H1 (cell line): ENCODE data around the gene STRIT1. TPM values are rescaled to one million over a fixed set of nuclear protein-coding genes. Genes with fewer than 3 reads are reported as not detected.

Source experiments
- CTCF ChIA-PET: fragments of 300-600 bp; sonication (Branson Sonifier 250); formaldehyde crosslinking; loops from one replicate; lab custom pipeline; 2021; ENCODE audit not compliant: partially characterized antibody; lab: Charles Lee
- POLR2A ChIA-PET: fragments of 300-600 bp; sonication (Branson Sonifier 250); formaldehyde crosslinking; loops from one replicate; lab custom pipeline; 2021; ENCODE audit warnings: inconsistent platforms; ENCODE audit not compliant: partially characterized antibody; lab: Charles Lee
- DNase-seq, 2 experiments: peaks; one replicate each; pipeline versions ENCODE4 v3.0.0 to v3.0.0-alpha.2; 2010 to 2022; ENCODE audit warnings: low spot score in 2 of 2, low read depth in 1 of 2, mixed read lengths in 1 of 2
- FAIRE-seq: peaks from 2 replicates; lab custom pipeline; 2011; peaks lifted over from hg19 to GRCh38; lab: Jason Lieb, UNC
- H2AFZ ChIP-seq: 2 replicates; pipeline ENCODE4 v1.8.1; 2012; ENCODE audit warnings: low read length, inconsistent platforms
- H2AK5ac ChIP-seq: 2 replicates; pipeline ENCODE4 v1.6.1; 2013; ENCODE audit warnings: low read depth, low read length
- H2BK120ac ChIP-seq: replicated peaks from 2 replicates; pipeline ENCODE3; 2013; ENCODE audit warnings: low read depth, low read length, inconsistent platforms
- H2BK12ac ChIP-seq: 2 replicates; pipeline ENCODE4 v1.6.1; 2013; ENCODE audit warnings: low read depth, low read length
- H2BK15ac ChIP-seq: 2 replicates; pipeline ENCODE4 v1.6.1; 2013; ENCODE audit warnings: low read length
- H2BK20ac ChIP-seq: 2 replicates; pipeline ENCODE4 v1.6.1; 2013; ENCODE audit warnings: low read length
- H2BK5ac ChIP-seq: 2 replicates; pipeline ENCODE4 v1.6.1; 2013; ENCODE audit warnings: low read depth, low read length
- H3K14ac ChIP-seq: 2 replicates; pipeline ENCODE4 v1.6.1; 2013; ENCODE audit warnings: inconsistent platforms; ENCODE audit not compliant: insufficient read length
- H3K18ac ChIP-seq: 2 replicates; pipeline ENCODE4 v1.6.1; 2013; ENCODE audit warnings: low read length; ENCODE audit errors: extremely low read depth
- H3K23ac ChIP-seq: 2 replicates; pipeline ENCODE4 v1.6.1; 2013; ENCODE audit warnings: inconsistent platforms; ENCODE audit not compliant: insufficient read length
- H3K23me2 ChIP-seq: 2 replicates; pipeline ENCODE4 v1.6.1; 2013; ENCODE audit warnings: low read depth, low read length
- H3K27ac ChIP-seq: 2 replicates; pipeline ENCODE4 v1.6.1; 2011; ENCODE audit warnings: low read depth, low read length, inconsistent platforms
- H3K27me3 ChIP-seq, 4 experiments: replicated peaks in 1 of 4; 1 replicate in 1 of 4; 2 replicates in 3 of 4; pipeline versions ENCODE4 v1.6.1 to v1.8.1; 2011 to 2013; ENCODE audit warnings: low read length in 3 of 4, mild to moderate bottlenecking in 3 of 4, inconsistent platforms in 2 of 4, mixed read lengths in 2 of 4, moderate library complexity in 1 of 4; ENCODE audit not compliant: control insufficient read depth in 3 of 4, insufficient read depth in 3 of 4; ENCODE audit errors: extremely low read depth in 1 of 4
- H3K36me3 ChIP-seq, 4 experiments: 2 replicates each; pipeline versions ENCODE4 v1.6.1 to v1.8.1; 2011 to 2013; ENCODE audit warnings: mild to moderate bottlenecking in 4 of 4, low read length in 3 of 4, moderate library complexity in 2 of 4, control low read depth in 1 of 4, inconsistent platforms in 1 of 4; ENCODE audit not compliant: insufficient read depth in 4 of 4, control insufficient read depth in 2 of 4
- H3K4ac ChIP-seq: replicated peaks from 2 replicates; pipeline ENCODE3; 2013; ENCODE audit warnings: low read length, low read depth, mixed read lengths, inconsistent platforms; ENCODE audit not compliant: insufficient read length
- H3K4me1 ChIP-seq, 4 experiments: replicated peaks in 1 of 4; 1 replicate in 1 of 4; 2 replicates in 3 of 4; pipeline versions ENCODE4 v1.6.1 to v1.8.1; 2011 to 2013; ENCODE audit warnings: low read length in 3 of 4, inconsistent platforms in 2 of 4, mixed read lengths in 1 of 4; ENCODE audit not compliant: insufficient read depth in 4 of 4, control insufficient read depth in 3 of 4
- H3K4me2 ChIP-seq, 2 experiments: 2 replicates each; pipeline versions ENCODE4 v1.6.1 to v1.8.1; 2011 to 2013; ENCODE audit warnings: low read depth in 2 of 2, low read length in 2 of 2, control low read depth in 1 of 2, inconsistent platforms in 1 of 2, mild to moderate bottlenecking in 1 of 2; ENCODE audit not compliant: insufficient read depth in 1 of 2
- H3K4me3 ChIP-seq, 4 experiments: fragments of 200-600, 300-600 bp in 1 of 4; sonication (generic), shearing (Covaris generic), sonication (Bioruptor Twin) in 1 of 4; 2 replicates each; pipeline versions ENCODE4 v1.5.1 to v1.8.1; 2011 to 2016; ENCODE audit warnings: low read length in 4 of 4, low read depth in 3 of 4, control low read depth in 2 of 4, inconsistent platforms in 2 of 4, mild to moderate bottlenecking in 2 of 4, mixed read lengths in 1 of 4, moderate library complexity in 1 of 4; ENCODE audit not compliant: insufficient read depth in 2 of 4; ENCODE audit errors: extremely low read depth in 1 of 4
- H3K56ac ChIP-seq: replicated peaks from 2 replicates; pipeline ENCODE3; 2013; ENCODE audit warnings: low read depth, mild to moderate bottlenecking, mixed read lengths, low read length, inconsistent platforms; ENCODE audit not compliant: insufficient read length
- H3K79me1 ChIP-seq: 2 replicates; pipeline ENCODE4 v1.6.1; 2013; ENCODE audit warnings: low read depth, low read length, control low read depth
- H3K79me2 ChIP-seq, 2 experiments: 2 replicates each; pipeline versions ENCODE4 v1.6.1 to v1.8.1; 2012 to 2013; ENCODE audit warnings: low read length in 2 of 2, mild to moderate bottlenecking in 2 of 2, inconsistent platforms in 1 of 2; ENCODE audit not compliant: insufficient read depth in 2 of 2, control insufficient read depth in 1 of 2
- H3K9ac ChIP-seq, 4 experiments: replicated peaks in 1 of 4; 1 replicate in 1 of 4; 2 replicates in 3 of 4; pipeline versions ENCODE4 v1.6.1 to v1.8.1; 2011 to 2013; ENCODE audit warnings: low read depth in 3 of 4, low read length in 3 of 4, control low read depth in 2 of 4, mild to moderate bottlenecking in 2 of 4, moderate library complexity in 2 of 4, inconsistent platforms in 1 of 4; ENCODE audit errors: extremely low read depth in 1 of 4
- H3K9me3 ChIP-seq, 2 experiments: 2 replicates each; pipeline versions ENCODE4 v1.6.1 to v1.8.1; 2012 to 2013; ENCODE audit warnings: mild to moderate bottlenecking in 2 of 2, moderate library complexity in 2 of 2, control low read depth in 1 of 2, inconsistent platforms in 1 of 2, low read depth in 1 of 2, low read length in 1 of 2, mixed read lengths in 1 of 2; ENCODE audit not compliant: insufficient read depth in 2 of 2
- H4K20me1 ChIP-seq, 2 experiments: replicated peaks in 1 of 2; 2 replicates each; pipeline versions ENCODE3 to v1.8.1; 2011 to 2013; ENCODE audit warnings: inconsistent platforms in 2 of 2, low read length in 2 of 2, mild to moderate bottlenecking in 1 of 2; ENCODE audit not compliant: insufficient read depth in 2 of 2, control insufficient read depth in 1 of 2
- H4K5ac ChIP-seq: 2 replicates; pipeline ENCODE4 v1.6.1; 2013; ENCODE audit warnings: low read length, low read depth, mixed read lengths, inconsistent platforms; ENCODE audit not compliant: insufficient read length
- H4K8ac ChIP-seq: 2 replicates; pipeline ENCODE4 v1.8.0; 2013; ENCODE audit warnings: mild to moderate bottlenecking, moderate library complexity, low read length, inconsistent platforms; ENCODE audit not compliant: insufficient read depth; ENCODE audit errors: extremely low read depth
- H4K91ac ChIP-seq: replicated peaks from 2 replicates; pipeline ENCODE3; 2013; ENCODE audit warnings: low read length, mixed read lengths, inconsistent platforms; ENCODE audit not compliant: insufficient read length
- CREB1 ChIP-seq: IDR thresholded peaks from 2 replicates; pipeline ENCODE4 v1.6.1; 2012; ENCODE audit warnings: inconsistent platforms
- EP300 ChIP-seq, 2 experiments: IDR thresholded peaks; 1 replicate in 1 of 2; 2 replicates in 1 of 2; pipeline ENCODE4 v1.6.1; 2011 to 2012; ENCODE audit warnings: low read depth in 2 of 2, low read length in 2 of 2, mild to moderate bottlenecking in 2 of 2, borderline replicate concordance in 1 of 2, inconsistent platforms in 1 of 2, moderate library complexity in 1 of 2
- FOSL1 ChIP-seq: IDR thresholded peaks from 2 replicates; pipeline ENCODE4 v1.6.1; 2011; ENCODE audit warnings: mild to moderate bottlenecking, low read depth, low read length, moderate library complexity; ENCODE audit not compliant: insufficient read depth
- GTF2F1 ChIP-seq: IDR thresholded peaks from 2 replicates; pipeline ENCODE4 v1.6.1; 2012; ENCODE audit warnings: low read depth, low read length, improper control_type of control experiment, borderline replicate concordance
- KDM1A ChIP-seq: fragments of 200-600, 300-600 bp; sonication (generic); IDR thresholded peaks from 2 replicates; pipeline ENCODE4 v1.7.1; 2016; ENCODE audit warnings: mild to moderate bottlenecking, low read length, borderline replicate concordance
- KDM4A ChIP-seq: IDR thresholded peaks from one replicate; pipeline ENCODE4 v1.7.1; 2012; ENCODE audit warnings: low read depth, mild to moderate bottlenecking, moderate library complexity, low read length, inconsistent platforms; ENCODE audit not compliant: severe bottlenecking
- KDM5A ChIP-seq: fragments of 200-600 bp; IDR thresholded peaks from 2 replicates; pipeline ENCODE4 v1.7.1; 2012; ENCODE audit warnings: mild to moderate bottlenecking, low read length, inconsistent platforms, mixed read lengths
- RBBP5 ChIP-seq: IDR thresholded peaks from 2 replicates; pipeline ENCODE4 v1.7.1; 2012; ENCODE audit warnings: low read depth, mild to moderate bottlenecking, inconsistent platforms, low read length, moderate library complexity, borderline replicate concordance
- SIRT6 ChIP-seq: IDR thresholded peaks from one replicate; pipeline ENCODE4 v1.7.1; 2012; ENCODE audit warnings: low read length, inconsistent platforms
- SP2 ChIP-seq: IDR thresholded peaks from 2 replicates; pipeline ENCODE4 v1.6.1; 2012; ENCODE audit warnings: mild to moderate bottlenecking, low read length, inconsistent platforms
- TCF12 ChIP-seq: IDR thresholded peaks from 2 replicates; pipeline ENCODE4 v1.6.1; 2011; ENCODE audit warnings: low read depth, mild to moderate bottlenecking, low read length
- YY1 ChIP-seq: IDR thresholded peaks from 2 replicates; pipeline ENCODE4 v1.6.1; 2011; ENCODE audit warnings: low read depth, mild to moderate bottlenecking, low read length
- WGBS, 2 experiments: shearing (Covaris generic) in 1 of 2; methylation state at CpG; one replicate each; pipeline versions ENCODE4 v1.1.6 to v1.1.7; 2013 to 2015; ENCODE audit warnings: low lambda C conversion rate in 2 of 2, mixed read lengths in 2 of 2, inconsistent platforms in 1 of 2, low coverage in 1 of 2, missing lambda C conversion rate in 1 of 2; ENCODE audit not compliant: insufficient replicate concordance in 2 of 2, insufficient coverage in 1 of 2, insufficient read length in 1 of 2; ENCODE audit errors: extremely low coverage in 1 of 2, missing lambda C conversion rate in 1 of 2; 5-methylcytosine and 5-hydroxymethylcytosine counted together
- polyA plus RNA-seq, 7 experiments: library from polyadenylated mRNA; depleted of rRNA in 3 of 7; stranded (reverse) in 5 of 7; unstranded in 2 of 7; fragments of >200 nt in 5 of 7; fragments of 200-250 nt in 2 of 7; gene quantifications; 1 replicate in 5 of 7; 2 replicates in 1 of 7; 4 replicates in 1 of 7; pipeline versions ENCODE4 v1.2.1 to v1.2.3, GENCODE V29; 2011 to 2013; ENCODE audit warnings: missing spikeins in 2 of 7, mixed read lengths in 2 of 7
- total RNA-seq: library from RNA; stranded (reverse); fragmentation: NEBNext Ultra II Directional; extraction: Animal tissue kit (Norgen Biotek cat#: 25700); gene quantifications from 2 replicates; pipeline ENCODE4 v1.2.1, GENCODE V29; 2021
- TF ChIP-seq, protein P1 (sequence below): IDR thresholded peaks from 2 replicates; pipeline ENCODE4 v1.6.1; 2012; ENCODE audit warnings: inconsistent platforms

The STRIT1 gene
- total and polyA plus RNA-seq, 2 of the 8 experiments (the other 6 are each of a cell fraction or from before 2014, with no cell fraction given): 0.15 to 0.47 TPM

DNA sequence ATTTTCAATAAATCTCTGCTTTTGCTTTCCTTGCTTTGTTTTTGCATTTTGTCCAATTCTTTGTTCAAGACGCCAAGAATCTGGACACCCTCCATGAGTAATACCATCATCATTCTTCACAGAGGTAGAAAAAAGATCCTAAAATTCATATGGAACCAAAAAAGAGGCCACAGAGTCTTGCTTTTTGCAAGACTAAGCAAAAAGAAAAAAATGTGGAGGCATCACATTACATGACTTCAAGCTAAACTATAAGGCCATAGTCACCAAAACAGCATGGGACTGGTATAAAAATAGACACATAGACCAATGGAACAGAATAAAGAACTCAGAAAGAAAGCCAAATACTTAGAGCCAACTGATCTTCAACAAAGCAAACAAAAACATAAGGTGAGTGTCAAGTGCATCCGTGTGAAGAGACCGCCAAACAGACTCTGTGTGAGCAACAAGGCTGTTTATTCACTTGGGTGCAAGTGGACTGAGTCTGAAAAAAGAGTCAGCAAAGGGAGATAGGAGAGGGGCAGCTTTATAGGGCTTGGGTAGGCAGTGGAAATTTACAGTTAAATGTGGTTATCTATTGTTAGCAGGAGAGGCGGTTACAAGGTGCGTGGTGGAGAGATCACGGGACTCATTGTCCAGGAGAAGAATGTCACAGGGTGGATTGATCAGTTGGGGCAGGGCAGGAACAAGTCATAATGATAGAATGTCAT is 10.9 kb downstream of the STRIT1 start:
- H3K56ac ChIP-seq: no peak overlapping the region
- H3K4me3 ChIP-seq: no peak overlapping the region
- H3K4me1 ChIP-seq: peaks cover 0 to 7% (median 2%) of the 10 kb centered on the region in 4 experiments; a peak in 3 of 7 replicates
- ChIA-PET POLR2A (no interaction called here), CTCF (no interaction called here)
- no peaks in the 10 kb centered on the region for H3K79me1 ChIP-seq
- H2BK20ac ChIP-seq: peak overlapping the region; percentile 72; the same call in 1 of the 2 replicates
- H3K36me3 ChIP-seq: no peaks in the 10 kb centered on the region; a peak in 2 of 8 replicates
- H3K4ac ChIP-seq: no peak overlapping the region
- DNase-seq: no peak
- H3K79me2 ChIP-seq: no peaks in the 10 kb centered on the region
- no peak overlapping the region for H3K14ac ChIP-seq
- no peak overlapping the region for H2BK120ac ChIP-seq
- 87% methylated on average over 6 of the region's 6 CpGs; no CpG with 5 or more reads in 1 of the 2 experiments for WGBS, 2 experiments
- no peaks in the 10 kb centered on the region for H3K27me3 ChIP-seq
- H4K20me1 ChIP-seq: no peaks in the 10 kb centered on the region
- H4K8ac ChIP-seq: no peak overlapping the region
- FAIRE-seq: no peak
- peaks cover 15 to 16% of the 10 kb centered on the region in 2 experiments for H3K9me3 ChIP-seq
- H2BK5ac ChIP-seq: peak overlapping the region; percentile 73; the same call in 1 of the 2 replicates
- H2BK12ac ChIP-seq: 0 out of 2 replicates have a peak overlapping the region, but pooled peaks have one; percentile 60
- no peak overlapping the region for H3K23ac ChIP-seq
- H2AK5ac ChIP-seq: peak overlapping the region; percentile 65; the same call in 1 of the 2 replicates
- no peaks in the 10 kb centered on the region for H3K23me2 ChIP-seq
- no peak overlapping the region for H4K5ac ChIP-seq
- no peak overlapping the region for H4K91ac ChIP-seq
- no peak overlapping the region for H2AFZ ChIP-seq
- no peak overlapping the region for H2BK15ac ChIP-seq
- H3K4me2 ChIP-seq: no peak overlapping the region
- no peak overlapping the region for H3K9ac ChIP-seq
- H3K18ac ChIP-seq: peak overlapping the region; percentile 32; the same call in 1 of the 2 replicates
- no peak overlapping the region for H3K27ac ChIP-seq
- TF ChIP-seq KDM1A (no peak), EP300 (IDR thresholded peaks at IDR 0.05; ENCODE audit: borderline replicate concordance in 1 of 2, low read depth in 2 of 2, low read length in 2 of 2) (no peak), YY1 (no peak), GTF2F1 (no peak), FOSL1 (no peak), KDM4A (no peak), SIRT6 (no peak), RBBP5 (no peak), SP2 (no peak), KDM5A (no peak), CREB1 (no peak), TCF12 (no peak)
- TF ChIP-seq, protein P1, sequence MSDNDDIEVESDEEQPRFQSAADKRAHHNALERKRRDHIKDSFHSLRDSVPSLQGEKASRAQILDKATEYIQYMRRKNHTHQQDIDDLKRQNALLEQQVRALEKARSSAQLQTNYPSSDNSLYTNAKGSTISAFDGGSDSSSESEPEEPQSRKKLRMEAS: no peak
